Measurements from ENCODE around the gene USP53.

DNA sequence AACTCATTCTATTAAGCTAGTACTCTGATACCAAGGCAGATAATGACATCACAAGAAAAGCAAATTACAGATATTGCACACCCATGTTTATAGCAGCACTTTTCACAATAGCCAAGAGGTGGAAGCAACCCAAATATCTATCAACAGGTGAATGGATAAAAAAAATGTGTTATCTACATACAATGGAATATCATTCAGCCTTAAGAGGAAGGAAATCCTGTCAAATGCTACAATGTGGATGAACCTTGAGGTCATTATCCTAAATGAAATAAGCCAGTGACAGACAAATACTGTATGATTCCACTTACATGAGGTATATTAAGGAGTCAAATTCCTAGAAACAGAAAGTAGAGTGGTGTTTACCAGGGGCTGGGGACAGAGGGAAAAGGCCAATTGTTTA is 95.1 kb downstream of the USP53 start:
- TF ChIP-seq POLR2A (IDR thresholded peaks at IDR 0.05) (no peak), POLR2AphosphoS5 (IDR thresholded peaks at IDR 0.05) (no peak)
- TF ChIP-seq, protein P1, sequence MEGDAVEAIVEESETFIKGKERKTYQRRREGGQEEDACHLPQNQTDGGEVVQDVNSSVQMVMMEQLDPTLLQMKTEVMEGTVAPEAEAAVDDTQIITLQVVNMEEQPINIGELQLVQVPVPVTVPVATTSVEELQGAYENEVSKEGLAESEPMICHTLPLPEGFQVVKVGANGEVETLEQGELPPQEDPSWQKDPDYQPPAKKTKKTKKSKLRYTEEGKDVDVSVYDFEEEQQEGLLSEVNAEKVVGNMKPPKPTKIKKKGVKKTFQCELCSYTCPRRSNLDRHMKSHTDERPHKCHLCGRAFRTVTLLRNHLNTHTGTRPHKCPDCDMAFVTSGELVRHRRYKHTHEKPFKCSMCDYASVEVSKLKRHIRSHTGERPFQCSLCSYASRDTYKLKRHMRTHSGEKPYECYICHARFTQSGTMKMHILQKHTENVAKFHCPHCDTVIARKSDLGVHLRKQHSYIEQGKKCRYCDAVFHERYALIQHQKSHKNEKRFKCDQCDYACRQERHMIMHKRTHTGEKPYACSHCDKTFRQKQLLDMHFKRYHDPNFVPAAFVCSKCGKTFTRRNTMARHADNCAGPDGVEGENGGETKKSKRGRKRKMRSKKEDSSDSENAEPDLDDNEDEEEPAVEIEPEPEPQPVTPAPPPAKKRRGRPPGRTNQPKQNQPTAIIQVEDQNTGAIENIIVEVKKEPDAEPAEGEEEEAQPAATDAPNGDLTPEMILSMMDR (IDR thresholded peaks at IDR 0.05) = no peak
